Esophagus squamous epithelium (tissue), 4 donors: ENCODE results near the gene TAAR6.

Experiments used
- CTCF ChIP-seq, 6 experiments: fragments of 450-650 bp in 4 of 6; fragments of 200-600 bp in 2 of 6; sonication (generic) in 2 of 6; IDR thresholded peaks; one replicate each; pipeline ENCODE4 v1.5.1; 2016 to 2019; ENCODE audit warnings: antibody characterized with exemption in 6 of 6, mild to moderate bottlenecking in 4 of 6, moderate library complexity in 4 of 6
- POLR2A ChIP-seq, 4 donors: fragments of 450-650 bp; IDR thresholded peaks; one replicate each; pipeline ENCODE4 v1.6.1; 2017; ENCODE audit warnings: antibody characterized with exemption in 4 of 4, mild to moderate bottlenecking in 4 of 4, moderate library complexity in 3 of 4

GRCh38 chr6:132552372-132552771 is 17.8 kb upstream of the TAAR6 start, which contains the start of gene TAAR8:
- TF ChIP-seq CTCF (IDR thresholded peaks at IDR 0.05): no peak
- no peak for TF ChIP-seq POLR2A (IDR thresholded peaks at IDR 0.05)
